SK-N-SH treated with all-trans-retinoic acid at 6 μM for 48 hours (cell line): ENCODE data around the gene CCSER1.
A peak's percentile ranks its signal among the peaks of the same experiment; 100 is the strongest.

Experiments used
- ATAC-seq: fragments of 200-7000 bp; cut with Tn5 transposase; 3 replicates; pipeline ENCODE4 v1.9.1; 2020; ENCODE audit warnings: mild to moderate bottlenecking, moderate library complexity
- BACH2 ChIP-seq: fragments of 250-450 bp; sonication (Bioruptor Pico); IDR thresholded peaks from 2 replicates; pipeline ENCODE4 v1.9.0; 2021; ENCODE audit warnings: mild to moderate bottlenecking, borderline replicate concordance
- CREB5 ChIP-seq: fragments of 250-450 bp; sonication (Bioruptor Pico); IDR thresholded peaks from 2 replicates; pipeline ENCODE4 v1.5.1; 2020; ENCODE audit warnings: low read depth, mild to moderate bottlenecking, moderate library complexity
- CSDC2 ChIP-seq: fragments of 250-450 bp; sonication (Bioruptor Pico); IDR thresholded peaks from 2 replicates; pipeline ENCODE4 v1.5.0; 2020; ENCODE audit warnings: mild to moderate bottlenecking, moderate library complexity
- ESRRG ChIP-seq: fragments of 250-450 bp; sonication (Bioruptor Pico); IDR thresholded peaks from 2 replicates; pipeline ENCODE4 v1.6.1; 2021; ENCODE audit warnings: mild to moderate bottlenecking
- ISL1 ChIP-seq: fragments of 250-450 bp; sonication (Bioruptor Pico); IDR thresholded peaks from 2 replicates; pipeline ENCODE4 v2.1.2; 2022; ENCODE audit warnings: mild to moderate bottlenecking, moderate library complexity
- OSR1 ChIP-seq: fragments of 250-450 bp; sonication (Bioruptor Pico); IDR thresholded peaks from 2 replicates; pipeline ENCODE4 v1.8.0; 2022; ENCODE audit warnings: moderate library complexity, mild to moderate bottlenecking, inconsistent platforms
- PATZ1 ChIP-seq: fragments of 250-450 bp; sonication (Bioruptor Pico); IDR thresholded peaks from 2 replicates; pipeline ENCODE4 v1.8.0; 2020; ENCODE audit warnings: mild to moderate bottlenecking, moderate library complexity, borderline replicate concordance
- RARB ChIP-seq: fragments of 250-450 bp; sonication (Bioruptor Pico); IDR thresholded peaks from 2 replicates; pipeline ENCODE4 v1.8.0; 2021; ENCODE audit warnings: mild to moderate bottlenecking, moderate library complexity
- SNAI2 ChIP-seq: fragments of 250-450 bp; sonication (Bioruptor Pico); IDR thresholded peaks from 2 replicates; pipeline ENCODE4 v1.5.0; 2020; ENCODE audit warnings: mild to moderate bottlenecking, moderate library complexity
- TCF4 ChIP-seq: fragments of 250-450 bp; sonication (Bioruptor Pico); IDR thresholded peaks from 2 replicates; pipeline ENCODE4 v1.8.0; 2021; ENCODE audit warnings: mild to moderate bottlenecking, moderate library complexity, borderline replicate concordance
- TOX ChIP-seq: fragments of 250-450 bp; sonication (Bioruptor Pico); IDR thresholded peaks from 2 replicates; pipeline ENCODE4 v1.8.0; 2021; ENCODE audit warnings: mild to moderate bottlenecking, moderate library complexity, borderline replicate concordance
- ZC3H10 ChIP-seq: fragments of 250-450 bp; sonication (Bioruptor Pico); IDR thresholded peaks from 2 replicates; pipeline ENCODE4 v1.5.1; 2021; ENCODE audit warnings: mild to moderate bottlenecking, moderate library complexity
- ZFP3 ChIP-seq: fragments of 250-450 bp; sonication (Bioruptor Pico); IDR thresholded peaks from 2 replicates; pipeline ENCODE4 v1.5.0; 2020; ENCODE audit warnings: mild to moderate bottlenecking, moderate library complexity
- ZFP30 ChIP-seq: fragments of 450-650 bp; formaldehyde crosslinking; IDR thresholded peaks from 2 replicates; pipeline ENCODE4 v1.5.0; 2022; ENCODE audit warnings: mild to moderate bottlenecking, moderate library complexity
- ZNF565 ChIP-seq: fragments of 450-650 bp; formaldehyde crosslinking; conservative IDR thresholded peaks from 2 replicates; pipeline ENCODE4 v1.5.0; 2020; ENCODE audit warnings: low read depth, mild to moderate bottlenecking, moderate library complexity
- ZNF70 ChIP-seq: fragments of 450-650 bp; formaldehyde crosslinking; IDR thresholded peaks from 2 replicates; pipeline ENCODE4 v1.5.0; 2020; ENCODE audit warnings: mild to moderate bottlenecking, moderate library complexity
- ZNF8 ChIP-seq: fragments of 450-650 bp; formaldehyde crosslinking; IDR thresholded peaks from 2 replicates; pipeline ENCODE4 v1.5.0; 2020; ENCODE audit warnings: mild to moderate bottlenecking, moderate library complexity
- TF ChIP-seq, protein P1 (sequence below): fragments of 250-450 bp; sonication (Bioruptor Pico); IDR thresholded peaks from 2 replicates; pipeline ENCODE4 v1.5.0; 2020; ENCODE audit warnings: mild to moderate bottlenecking, moderate library complexity

Gene CCSER1

GRCh38 chr4:91113130-91113706, 986.0 kb downstream of the CCSER1 start:
- ATAC-seq, result peak; percentile 31; the same call in 1 of the 3 replicates
- no peak for TF ChIP-seq ZNF70 (CRISPR knock-in tag)
- TF ChIP-seq ISL1 (CRISPR knock-in tag), result no peak
- no peak for TF ChIP-seq PATZ1 (CRISPR knock-in tag)
- TF ChIP-seq ZFP30 (CRISPR knock-in tag), result no peak
- TF ChIP-seq CREB5 (CRISPR knock-in tag), result no peak
- no peak for TF ChIP-seq BACH2
- no peak for TF ChIP-seq ZC3H10
- TF ChIP-seq ZNF565, result no peak

DNA sequence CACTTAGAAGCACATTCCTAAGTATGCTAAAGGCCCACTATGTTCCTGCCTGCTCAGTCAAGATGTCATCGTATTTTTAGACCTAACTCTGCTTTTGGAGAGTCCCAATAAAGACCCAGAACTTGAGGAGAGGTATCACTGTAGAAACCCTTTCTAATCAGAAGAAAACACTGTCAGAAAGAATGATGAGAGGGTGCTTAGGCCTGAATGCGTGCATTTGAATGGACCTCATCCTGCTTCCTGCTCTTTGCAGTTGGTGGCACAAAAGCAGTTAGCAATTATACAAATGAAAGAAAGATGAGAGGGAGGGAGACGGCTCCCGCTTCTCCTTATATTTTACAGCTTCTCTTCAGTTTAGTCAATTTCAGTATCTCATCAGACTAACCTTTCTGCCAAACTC, 987.2 kb downstream of the CCSER1 start:
- TF ChIP-seq OSR1 (CRISPR knock-in tag) (no peak), ZNF8 (CRISPR knock-in tag) (no peak), PATZ1 (CRISPR knock-in tag) (no peak), SNAI2 (no peak), ZNF70 (CRISPR knock-in tag) (no peak), TOX (no peak), ZFP30 (CRISPR knock-in tag) (no peak)
- TF ChIP-seq, protein P1, sequence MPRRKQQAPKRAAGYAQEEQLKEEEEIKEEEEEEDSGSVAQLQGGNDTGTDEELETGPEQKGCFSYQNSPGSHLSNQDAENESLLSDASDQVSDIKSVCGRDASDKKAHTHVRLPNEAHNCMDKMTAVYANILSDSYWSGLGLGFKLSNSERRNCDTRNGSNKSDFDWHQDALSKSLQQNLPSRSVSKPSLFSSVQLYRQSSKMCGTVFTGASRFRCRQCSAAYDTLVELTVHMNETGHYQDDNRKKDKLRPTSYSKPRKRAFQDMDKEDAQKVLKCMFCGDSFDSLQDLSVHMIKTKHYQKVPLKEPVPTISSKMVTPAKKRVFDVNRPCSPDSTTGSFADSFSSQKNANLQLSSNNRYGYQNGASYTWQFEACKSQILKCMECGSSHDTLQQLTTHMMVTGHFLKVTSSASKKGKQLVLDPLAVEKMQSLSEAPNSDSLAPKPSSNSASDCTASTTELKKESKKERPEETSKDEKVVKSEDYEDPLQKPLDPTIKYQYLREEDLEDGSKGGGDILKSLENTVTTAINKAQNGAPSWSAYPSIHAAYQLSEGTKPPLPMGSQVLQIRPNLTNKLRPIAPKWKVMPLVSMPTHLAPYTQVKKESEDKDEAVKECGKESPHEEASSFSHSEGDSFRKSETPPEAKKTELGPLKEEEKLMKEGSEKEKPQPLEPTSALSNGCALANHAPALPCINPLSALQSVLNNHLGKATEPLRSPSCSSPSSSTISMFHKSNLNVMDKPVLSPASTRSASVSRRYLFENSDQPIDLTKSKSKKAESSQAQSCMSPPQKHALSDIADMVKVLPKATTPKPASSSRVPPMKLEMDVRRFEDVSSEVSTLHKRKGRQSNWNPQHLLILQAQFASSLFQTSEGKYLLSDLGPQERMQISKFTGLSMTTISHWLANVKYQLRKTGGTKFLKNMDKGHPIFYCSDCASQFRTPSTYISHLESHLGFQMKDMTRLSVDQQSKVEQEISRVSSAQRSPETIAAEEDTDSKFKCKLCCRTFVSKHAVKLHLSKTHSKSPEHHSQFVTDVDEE (CRISPR knock-in tag), result no peak
- no peak for ATAC-seq

GRCh38 chr4:91116861-91117260, 989.7 kb downstream of the CCSER1 start:
- no peak for ATAC-seq
- TF ChIP-seq PATZ1 (CRISPR knock-in tag), result no peak

GRCh38 chr4:91118597-91118996, 991.4 kb downstream of the CCSER1 start:
- TF ChIP-seq ZFP30 (CRISPR knock-in tag), result no peak
- no peak for TF ChIP-seq ISL1 (CRISPR knock-in tag)
- TF ChIP-seq ZFP3 (CRISPR knock-in tag), result no peak
- TF ChIP-seq ZNF8 (CRISPR knock-in tag), result no peak
- no peak for TF ChIP-seq ZNF70 (CRISPR knock-in tag)
- TF ChIP-seq CSDC2 (CRISPR knock-in tag), result no peak
- no peak for TF ChIP-seq ESRRG (CRISPR knock-in tag)
- TF ChIP-seq RARB, result no peak
- TF ChIP-seq TCF4, result no peak
- TF ChIP-seq, protein P1 (CRISPR knock-in tag), result no peak
- no peak for ATAC-seq
